Measurements from ENCODE around the gene C16orf87. TPM values are rescaled to one million over a fixed set of nuclear protein-coding genes. Genes with fewer than 3 reads are reported as not detected.

Gene C16orf87
- polyA plus RNA-seq, 3 donors = 6.1 to 9.7 (median 7.6) TPM

DNA sequence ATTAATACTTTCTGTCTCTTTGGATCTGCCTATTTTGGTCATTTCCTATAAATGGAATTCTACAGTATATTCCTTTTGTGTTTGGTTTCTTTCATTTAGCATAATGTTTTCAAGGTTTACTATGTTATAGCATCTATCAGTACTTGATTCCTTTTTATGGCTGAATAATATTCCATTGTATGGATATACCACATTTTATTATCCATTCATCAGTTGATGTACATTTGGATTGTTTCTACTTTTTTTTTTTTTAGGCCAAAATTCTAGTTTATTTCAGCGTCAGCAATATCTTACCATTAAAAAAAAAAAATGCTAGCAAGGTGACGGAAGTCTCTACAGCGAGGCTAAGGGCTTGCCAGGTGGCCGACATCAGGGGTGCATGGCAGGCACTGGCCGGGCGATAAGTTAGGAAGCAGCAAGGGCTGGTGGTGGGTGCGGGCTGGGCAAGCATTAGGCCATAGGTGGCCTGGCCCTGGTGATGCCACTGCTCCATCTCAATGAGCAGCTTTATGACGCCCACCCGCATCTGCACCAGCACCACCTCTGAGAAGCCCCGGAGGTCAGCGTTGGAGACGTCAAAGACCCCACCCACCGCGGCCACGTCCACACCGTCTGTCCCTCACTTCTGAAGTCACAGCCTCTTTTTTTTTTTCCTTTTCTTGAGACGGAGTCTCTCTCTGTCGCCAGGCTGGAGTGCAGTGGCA lies 11.4 kb upstream of the C16orf87 start:
- WGBS (ENCODE audit: insufficient coverage) = 95% methylated on average over 16 of the region's 18 CpGs
- no peak overlapping the region for H3K4me2 ChIP-seq (replicated peaks; ENCODE audit: extremely low read depth, low read length, poor library complexity, severe bottlenecking)
- DNase-seq = no peak
- peaks cover 0 to 2% of the 10 kb centered on the region in 2 donors for H3K27me3 ChIP-seq (ENCODE audit: control insufficient read depth in 2 of 2, insufficient read depth in 2 of 2, low read length in 2 of 2)
- Mint-ChIP-seq H3K4me1 (peaks cover 11% of the 10 kb centered on the region), H3K36me3 (no peaks in the 10 kb centered on the region), H3K4me3 (no peak overlapping the region), H3K9me3 (peaks cover 4 to 18% (median 10%) of the 10 kb centered on the region in 7 donors), H3K27ac (no peak overlapping the region), H3K27me3 (ENCODE audit: low read depth in 3 of 3) (peaks cover 9 to 10% (median 10%) of the 10 kb centered on the region in 3 donors)
- no peaks in the 10 kb centered on the region for H4K20me1 ChIP-seq (ENCODE audit: insufficient read depth, low read length)
- H3K9ac ChIP-seq (ENCODE audit: insufficient read depth, low read length, poor library complexity, severe bottlenecking) = no peak overlapping the region
- TF ChIP-seq, protein P1, sequence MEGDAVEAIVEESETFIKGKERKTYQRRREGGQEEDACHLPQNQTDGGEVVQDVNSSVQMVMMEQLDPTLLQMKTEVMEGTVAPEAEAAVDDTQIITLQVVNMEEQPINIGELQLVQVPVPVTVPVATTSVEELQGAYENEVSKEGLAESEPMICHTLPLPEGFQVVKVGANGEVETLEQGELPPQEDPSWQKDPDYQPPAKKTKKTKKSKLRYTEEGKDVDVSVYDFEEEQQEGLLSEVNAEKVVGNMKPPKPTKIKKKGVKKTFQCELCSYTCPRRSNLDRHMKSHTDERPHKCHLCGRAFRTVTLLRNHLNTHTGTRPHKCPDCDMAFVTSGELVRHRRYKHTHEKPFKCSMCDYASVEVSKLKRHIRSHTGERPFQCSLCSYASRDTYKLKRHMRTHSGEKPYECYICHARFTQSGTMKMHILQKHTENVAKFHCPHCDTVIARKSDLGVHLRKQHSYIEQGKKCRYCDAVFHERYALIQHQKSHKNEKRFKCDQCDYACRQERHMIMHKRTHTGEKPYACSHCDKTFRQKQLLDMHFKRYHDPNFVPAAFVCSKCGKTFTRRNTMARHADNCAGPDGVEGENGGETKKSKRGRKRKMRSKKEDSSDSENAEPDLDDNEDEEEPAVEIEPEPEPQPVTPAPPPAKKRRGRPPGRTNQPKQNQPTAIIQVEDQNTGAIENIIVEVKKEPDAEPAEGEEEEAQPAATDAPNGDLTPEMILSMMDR (IDR thresholded peaks at IDR 0.05) = no peak
- intact Hi-C loops (cut with micrococcal nuclease) = no loop called here
- no peak overlapping the region for H3K4me3 ChIP-seq (replicated peaks in 1 of 3; ENCODE audit: low read depth in 2 of 3, low read length in 3 of 3)
- H3K4me1 ChIP-seq (ENCODE audit: control insufficient read depth in 1 of 2, insufficient read depth in 2 of 2, low read length in 2 of 2) = peaks cover 11 to 17% of the 10 kb centered on the region in 2 donors
- H2AFZ ChIP-seq (ENCODE audit: insufficient read depth, low read depth, low read length, poor library complexity, severe bottlenecking) = no peak overlapping the region
- no peaks in the 10 kb centered on the region for H3K36me3 ChIP-seq (replicated peaks in 1 of 2; ENCODE audit: control insufficient read depth in 1 of 2, insufficient read depth in 2 of 2, low read length in 2 of 2)
- H3K27ac ChIP-seq (ENCODE audit: low read depth in 1 of 2, low read length in 2 of 2) = no peak overlapping the region
- H3K79me2 ChIP-seq (ENCODE audit: insufficient read depth, low read length) = no peaks in the 10 kb centered on the region
- H3K9me3 ChIP-seq (replicated peaks in 1 of 2; ENCODE audit: control insufficient read depth in 1 of 2, insufficient read depth in 1 of 2, low read length in 2 of 2) = peaks cover 0 to 9% of the 10 kb centered on the region in 2 donors

DNA sequence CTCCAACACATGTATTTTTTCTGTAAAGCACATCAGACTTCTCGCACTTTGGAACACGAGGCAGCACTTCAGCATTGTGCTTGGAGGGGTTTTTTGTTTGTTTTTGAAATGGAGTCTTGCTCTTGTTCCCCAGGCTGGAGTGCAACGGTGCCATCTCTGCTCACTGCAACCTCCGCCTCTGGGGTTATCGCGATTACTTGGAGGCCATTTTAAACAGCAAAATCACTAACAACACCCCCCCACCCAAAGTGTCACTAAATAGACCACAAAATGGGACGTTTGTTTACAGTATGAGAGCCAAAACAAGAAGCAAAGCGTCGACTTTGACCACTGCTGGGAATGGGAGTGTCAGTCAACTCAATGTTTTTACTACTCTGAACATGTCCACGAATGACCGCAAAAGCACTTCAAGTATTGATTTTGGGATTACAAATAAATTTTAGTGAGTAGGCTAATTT lies 9.0 kb upstream of the C16orf87 start:
- H3K27ac Mint-ChIP-seq = no peak overlapping the region
- DNase-seq = no peak

More for the DNA sequence above, 9.0 kb upstream of the C16orf87 start:
- H3K4me3 ChIP-seq (replicated peaks in 1 of 3; ENCODE audit: low read depth in 2 of 3, low read length in 3 of 3) = no peak overlapping the region
- Mint-ChIP-seq H3K4me1 (peaks cover 23% of the 10 kb centered on the region), H3K27me3 (ENCODE audit: low read depth in 3 of 3) (peaks cover 9 to 10% (median 10%) of the 10 kb centered on the region in 3 donors), H3K4me3 (no peak overlapping the region), H3K9me3 (peaks cover 4 to 16% (median 10%) of the 10 kb centered on the region in 7 donors), H3K36me3 (no peaks in the 10 kb centered on the region)
- H4K20me1 ChIP-seq (ENCODE audit: insufficient read depth, low read length) = no peaks in the 10 kb centered on the region
- no peak overlapping the region for H3K27ac ChIP-seq (ENCODE audit: low read depth in 1 of 2, low read length in 2 of 2)
- no peak overlapping the region for H3K4me2 ChIP-seq (replicated peaks; ENCODE audit: extremely low read depth, low read length, poor library complexity, severe bottlenecking)
- no peaks in the 10 kb centered on the region for H3K79me2 ChIP-seq (ENCODE audit: insufficient read depth, low read length)
- intact Hi-C loops (cut with micrococcal nuclease) = no loop called here
- 100% methylated on average over 2 of the region's 11 CpGs for WGBS (ENCODE audit: insufficient coverage)
- H2AFZ ChIP-seq (ENCODE audit: insufficient read depth, low read depth, low read length, poor library complexity, severe bottlenecking) = no peak overlapping the region
- TF ChIP-seq, protein P1 (IDR thresholded peaks at IDR 0.05) = no peak
- peaks cover 0 to 2% of the 10 kb centered on the region in 2 donors for H3K27me3 ChIP-seq (ENCODE audit: control insufficient read depth in 2 of 2, insufficient read depth in 2 of 2, low read length in 2 of 2)
- no peaks in the 10 kb centered on the region for H3K36me3 ChIP-seq (replicated peaks in 1 of 2; ENCODE audit: control insufficient read depth in 1 of 2, insufficient read depth in 2 of 2, low read length in 2 of 2)
- peaks cover 25 to 35% of the 10 kb centered on the region in 2 donors for H3K4me1 ChIP-seq (ENCODE audit: control insufficient read depth in 1 of 2, insufficient read depth in 2 of 2, low read length in 2 of 2)
- H3K9me3 ChIP-seq (replicated peaks in 1 of 2; ENCODE audit: control insufficient read depth in 1 of 2, insufficient read depth in 1 of 2, low read length in 2 of 2) = peaks cover 0 to 9% of the 10 kb centered on the region in 2 donors
- H3K9ac ChIP-seq (ENCODE audit: insufficient read depth, low read length, poor library complexity, severe bottlenecking) = no peak overlapping the region
